Endometrial microvascular endothelial cells (primary cell): ENCODE results near the gene ZNF620. TPM values are rescaled to one million over a fixed set of nuclear protein-coding genes. Genes with fewer than 3 reads are reported as not detected.

Source experiments
- in situ Hi-C: cut with HindIII; loops from 2 replicates; pipeline ENCODE4 v1.10.0; 2017; ENCODE audit warnings: low sequenced_read_pairs, low pct_unique_long_range_greater_than_20kb; ENCODE audit errors: inconsistent ontology term
- total RNA-seq: library from RNA; depleted of rRNA; stranded (reverse); fragments of >200 nt; gene quantifications from one replicate; pipeline ENCODE4 v1.2.3, GENCODE V29; 2015; ENCODE audit errors: inconsistent ontology term

ZNF620 gene
- total RNA-seq, 1 donor from 2014 or later = 4.5 TPM

- in situ Hi-C loops = no loop called here
Observed at GRCh38 chr3:40494698-40495097, 11.1 kb upstream of the ZNF620 start.

GRCh38 chr3:40497288-40497687 is 8.6 kb upstream of the ZNF620 start:
- in situ Hi-C loops = no loop called here

- in situ Hi-C loops = no loop called here
Observed at GRCh38 chr3:40499952-40500351, 5.9 kb upstream of the ZNF620 start.

GRCh38 chr3:40502034-40502433 is 3.8 kb upstream of the ZNF620 start:
- in situ Hi-C loops = no loop called here

GRCh38 chr3:40504636-40505430 is 1.0 kb upstream of the ZNF620 start:
- in situ Hi-C loops = no loop called here

GRCh38 chr3:40511031-40511718 is 5.3 kb downstream of the ZNF620 start:
- in situ Hi-C loops = no loop called here

- in situ Hi-C loops = no loop called here
Observed at GRCh38 chr3:40516201-40516600, 10.4 kb downstream of the ZNF620 start.

GRCh38 chr3:40518067-40518466 is 12.2 kb downstream of the ZNF620 start:
- in situ Hi-C loops = no loop called here

GRCh38 chr3:40518848-40519247 is 13.0 kb downstream of the ZNF620 start:
- in situ Hi-C loops = no loop called here

- in situ Hi-C loops = no loop called here
Observed at GRCh38 chr3:40521254-40521653, 15.4 kb downstream of the ZNF620 start.

GRCh38 chr3:40523781-40524180 is 17.9 kb downstream of the ZNF620 start:
- in situ Hi-C loops = no loop called here

GRCh38 chr3:40524222-40524567 is 18.4 kb downstream of the ZNF620 start:
- in situ Hi-C loops = no loop called here

GRCh38 chr3:40524568-40525285 is 18.9 kb downstream of the ZNF620 start, which contains the start of gene ZNF621:
Gene ZNF621, plus strand, starts transcription at chr3:40524960. Its CDS starts 881 bp downstream, at chr3:40525841.
- in situ Hi-C loops = no loop called here

- in situ Hi-C loops = no loop called here
Observed at GRCh38 chr3:40528426-40528825, 22.6 kb downstream of the ZNF620 start.

- in situ Hi-C loops = no loop called here
Observed at GRCh38 chr3:40532252-40532651, 26.4 kb downstream of the ZNF620 start.

GRCh38 chr3:40534283-40534682 is 28.4 kb downstream of the ZNF620 start:
- in situ Hi-C loops = no loop called here

- in situ Hi-C loops = no loop called here
Observed at GRCh38 chr3:40546816-40547215, 41.0 kb downstream of the ZNF620 start.

- in situ Hi-C loops = no loop called here
Observed at GRCh38 chr3:40550167-40550566, 44.3 kb downstream of the ZNF620 start.

GRCh38 chr3:40557575-40558161 is 51.8 kb downstream of the ZNF620 start:
- in situ Hi-C loops = no loop called here
